GM12873 (cell line): ENCODE data around the gene ZNF860.

Source experiments
- TF ChIP-seq, protein P1 (sequence below): IDR thresholded peaks from 2 replicates; pipeline ENCODE4 v1.5.1; 2012; ENCODE audit warnings: low read depth, mild to moderate bottlenecking, moderate library complexity, low read length, control low read depth; ENCODE audit not compliant: insufficient read depth; ENCODE audit errors: missing control alignments

The ZNF860 gene

DNA sequence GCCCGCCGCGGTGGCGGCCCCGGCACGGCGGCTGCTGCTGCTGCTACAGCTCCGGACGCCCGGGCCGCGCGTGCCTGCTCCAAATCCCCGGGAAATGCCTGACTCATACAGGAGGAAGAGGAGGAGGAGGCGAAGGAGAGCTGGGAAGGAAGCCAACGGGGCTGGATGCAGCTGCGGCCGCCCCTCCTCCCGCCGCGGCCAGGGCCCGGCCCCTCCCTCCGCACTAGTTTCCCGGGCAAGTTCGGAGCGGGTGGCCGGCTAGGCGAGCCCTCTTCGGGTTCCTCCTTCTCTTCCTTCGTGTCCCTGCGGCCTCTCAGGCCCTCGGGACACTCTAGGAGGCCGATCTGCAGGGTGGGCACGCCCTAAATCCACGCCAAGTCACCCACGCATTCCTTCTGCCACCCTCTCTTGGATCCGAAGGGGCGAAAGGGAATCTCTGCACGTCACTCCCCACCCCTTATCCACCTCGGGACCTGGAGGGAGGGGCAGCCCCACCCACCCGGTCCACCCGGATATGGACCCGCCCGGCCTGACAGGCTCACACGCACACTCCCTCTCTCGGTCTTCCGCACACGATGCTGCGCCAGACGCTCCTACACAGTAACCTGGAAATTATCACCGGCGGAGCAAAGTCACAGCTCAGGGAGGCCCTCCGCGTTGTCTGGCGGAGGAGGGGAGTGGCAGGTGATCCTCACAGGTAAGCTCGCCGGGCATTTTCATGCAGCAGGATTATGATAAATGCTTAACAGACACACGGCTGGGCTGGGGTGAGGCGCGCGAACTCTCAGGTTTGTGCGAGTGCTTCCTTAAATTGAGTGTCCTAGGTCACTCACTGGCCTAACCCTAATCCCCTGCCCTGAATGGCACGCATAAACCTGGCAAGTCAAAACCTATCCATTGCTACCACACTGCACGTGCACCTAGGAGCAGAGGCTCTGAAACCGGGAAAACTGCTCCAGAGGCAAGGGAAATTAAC is at the start of gene ZNF860, which contains the start of gene OSBPL10:
TSS of gene ZNF860 (plus strand) at position 545 of the 976 bp plus-strand sequence. CDS start 7,330 bp downstream, outside the sequence.
TSS of gene OSBPL10 (minus strand) at position 57 of the 976 bp plus-strand sequence. CDS start 83 bp downstream, outside the sequence.
- TF ChIP-seq, protein P1, sequence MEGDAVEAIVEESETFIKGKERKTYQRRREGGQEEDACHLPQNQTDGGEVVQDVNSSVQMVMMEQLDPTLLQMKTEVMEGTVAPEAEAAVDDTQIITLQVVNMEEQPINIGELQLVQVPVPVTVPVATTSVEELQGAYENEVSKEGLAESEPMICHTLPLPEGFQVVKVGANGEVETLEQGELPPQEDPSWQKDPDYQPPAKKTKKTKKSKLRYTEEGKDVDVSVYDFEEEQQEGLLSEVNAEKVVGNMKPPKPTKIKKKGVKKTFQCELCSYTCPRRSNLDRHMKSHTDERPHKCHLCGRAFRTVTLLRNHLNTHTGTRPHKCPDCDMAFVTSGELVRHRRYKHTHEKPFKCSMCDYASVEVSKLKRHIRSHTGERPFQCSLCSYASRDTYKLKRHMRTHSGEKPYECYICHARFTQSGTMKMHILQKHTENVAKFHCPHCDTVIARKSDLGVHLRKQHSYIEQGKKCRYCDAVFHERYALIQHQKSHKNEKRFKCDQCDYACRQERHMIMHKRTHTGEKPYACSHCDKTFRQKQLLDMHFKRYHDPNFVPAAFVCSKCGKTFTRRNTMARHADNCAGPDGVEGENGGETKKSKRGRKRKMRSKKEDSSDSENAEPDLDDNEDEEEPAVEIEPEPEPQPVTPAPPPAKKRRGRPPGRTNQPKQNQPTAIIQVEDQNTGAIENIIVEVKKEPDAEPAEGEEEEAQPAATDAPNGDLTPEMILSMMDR: no peak

DNA sequence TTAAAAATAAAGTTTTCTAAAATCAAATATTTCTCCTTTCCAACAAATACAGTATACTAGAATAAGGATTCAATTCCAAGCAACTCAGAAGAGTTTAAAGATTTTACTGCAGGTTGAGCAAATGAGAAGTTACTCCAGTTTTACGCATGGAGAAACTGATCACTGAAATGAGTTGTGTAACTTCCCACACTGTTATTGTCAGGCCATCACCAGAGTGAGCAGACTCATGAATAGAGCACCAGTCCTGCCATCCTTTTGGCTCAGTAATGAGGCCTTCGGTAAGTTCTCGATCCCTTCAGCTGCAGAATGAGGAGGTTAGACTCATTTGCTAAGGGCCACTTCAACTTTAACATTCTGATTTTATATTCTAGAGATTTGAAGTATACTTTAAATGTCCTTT is 48.6 kb upstream of the ZNF860 start:
- TF ChIP-seq, protein P1: no peak

DNA sequence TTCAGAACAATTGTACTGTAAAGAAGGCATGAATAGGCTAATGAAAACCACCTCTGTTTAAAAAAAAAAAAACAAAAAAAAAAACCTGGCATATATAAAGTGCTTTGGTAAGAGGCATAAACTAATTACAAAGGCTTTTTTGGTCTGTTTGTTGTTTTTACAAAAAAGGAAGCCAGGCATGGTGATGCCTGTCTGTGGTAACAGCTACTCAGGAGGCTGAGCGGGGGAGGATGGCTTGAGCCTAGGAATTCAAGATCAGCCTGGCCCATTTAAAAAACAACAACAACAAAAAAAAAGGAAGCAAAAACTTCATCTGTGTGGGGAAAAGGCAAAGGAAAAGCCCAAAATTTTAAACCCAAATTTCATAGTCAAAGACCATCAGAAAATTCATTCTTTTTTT is 47.5 kb upstream of the ZNF860 start:
- TF ChIP-seq, protein P1: no peak

DNA sequence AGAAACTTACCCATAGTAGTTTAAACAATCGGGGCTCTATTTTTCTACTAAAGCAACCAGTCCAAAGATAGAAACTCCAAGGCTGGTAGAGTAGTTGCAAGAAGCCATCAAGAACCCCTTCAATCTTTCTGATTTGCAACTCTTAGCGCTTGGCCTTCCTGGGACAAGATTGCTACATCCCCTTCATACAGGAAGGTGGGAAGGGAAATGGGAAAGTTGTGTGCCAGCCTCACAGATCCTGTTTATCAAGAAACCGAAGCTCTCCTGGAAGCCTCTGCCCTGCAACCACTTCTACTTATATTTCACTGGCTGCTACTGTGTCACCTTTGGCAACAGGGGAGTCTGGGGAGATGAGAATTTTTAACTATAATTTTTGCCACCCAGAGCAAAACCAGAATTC is 46.7 kb upstream of the ZNF860 start:
- TF ChIP-seq, protein P1: no peak

DNA sequence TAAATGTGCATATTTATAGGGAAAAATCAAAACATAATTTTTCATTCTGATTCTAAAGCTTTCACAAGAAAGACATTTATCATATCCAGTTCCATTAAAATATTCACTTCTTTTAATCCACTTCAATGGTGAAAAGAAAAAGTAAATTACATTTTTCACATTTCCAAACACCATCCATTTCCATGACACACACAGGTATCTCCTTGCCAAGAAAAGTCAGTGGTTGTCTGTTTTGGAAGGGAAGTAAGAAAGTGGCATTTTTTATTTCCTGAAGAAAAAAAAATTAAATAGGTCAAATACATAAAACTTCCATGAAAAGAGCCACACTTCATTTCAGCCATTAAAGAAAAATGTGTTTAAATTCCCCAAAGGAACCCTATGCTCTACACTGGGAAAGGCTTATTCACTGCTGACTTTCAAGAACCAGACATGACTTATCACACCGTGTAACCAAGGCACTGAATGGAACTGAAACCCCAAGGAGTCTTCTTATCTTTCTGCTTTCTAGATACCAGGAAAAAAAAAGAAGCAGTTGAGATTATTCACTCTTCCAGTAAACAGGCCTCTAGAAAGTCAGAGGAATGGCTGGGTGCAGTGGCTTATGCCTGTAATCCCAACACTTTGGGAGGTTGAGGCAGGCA is 45.0 kb upstream of the ZNF860 start:
- TF ChIP-seq, protein P1: no peak

DNA sequence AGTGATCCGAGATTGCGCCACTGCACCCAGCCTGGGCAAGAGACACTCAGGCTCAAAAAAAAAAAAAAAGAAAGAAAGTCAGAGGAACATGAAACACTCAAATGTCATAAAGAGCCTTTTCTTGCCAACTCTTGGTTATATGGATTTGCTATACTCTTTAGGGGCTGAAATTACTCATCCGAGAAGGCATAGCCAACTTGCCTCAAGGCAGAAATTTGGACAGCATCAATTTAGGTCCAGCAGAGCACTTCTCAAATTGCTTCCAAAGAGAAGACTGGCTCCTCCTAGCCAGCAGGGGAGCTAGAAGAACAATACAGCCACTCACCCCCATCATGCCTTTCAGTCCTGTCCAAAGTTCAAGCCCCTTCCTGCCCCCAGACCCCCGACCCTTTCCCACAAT is 44.3 kb upstream of the ZNF860 start:
- TF ChIP-seq, protein P1: no peak

DNA sequence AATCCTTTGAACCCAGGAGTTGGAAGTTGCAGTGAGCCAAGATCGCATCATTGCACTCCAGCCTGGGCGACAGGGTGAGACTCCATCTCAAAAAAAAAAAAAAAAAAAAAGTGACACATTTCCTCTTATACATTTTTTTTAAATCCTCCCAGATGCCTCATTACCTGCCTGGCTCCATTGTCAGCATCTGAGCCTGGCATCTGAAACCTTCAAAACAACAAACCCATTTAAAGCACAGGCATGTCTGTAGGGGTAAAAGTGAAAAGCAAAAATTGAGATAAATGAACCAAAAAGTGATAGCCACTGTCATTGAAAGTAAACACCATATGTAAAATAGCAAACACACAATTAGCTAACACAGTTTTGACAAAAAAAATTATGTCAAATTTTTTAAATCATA is 39.1 kb upstream of the ZNF860 start:
- TF ChIP-seq, protein P1: no peak
